GM19395 (cell line): ENCODE measurements around the gene GPR176.

ENCODE experiments used
- ATAC-seq: cut with Tn5 transposase; IDR thresholded peaks from one replicate; pipeline ENCODE4 v1.9.1; 2021; ENCODE audit warnings: mild to moderate bottlenecking, moderate library complexity; ENCODE audit not compliant: unreplicated experiment

The GPR176 gene

GRCh38 chr15:39860200-39860599 lies 59.9 kb downstream of the GPR176 start:
- no peak for ATAC-seq

- ATAC-seq = no peak
These were observed 60.4 kb downstream of the GPR176 start for GRCh38 chr15:39859636-39860035.

- ATAC-seq = no peak
These were observed 62.9 kb downstream of the GPR176 start for GRCh38 chr15:39857132-39857531.

GRCh38 chr15:39856357-39856756 lies 63.7 kb downstream of the GPR176 start:
- no peak for ATAC-seq

- no peak for ATAC-seq
These were observed 64.7 kb downstream of the GPR176 start for GRCh38 chr15:39855400-39855799.

- ATAC-seq = no peak
These were observed 65.9 kb downstream of the GPR176 start for GRCh38 chr15:39854161-39854560.

- no peak for ATAC-seq
These were observed 67.8 kb downstream of the GPR176 start for GRCh38 chr15:39852250-39852649.

GRCh38 chr15:39851500-39852092 lies 68.5 kb downstream of the GPR176 start:
- ATAC-seq = no peak

GRCh38 chr15:39850436-39850835 lies 69.6 kb downstream of the GPR176 start:
- ATAC-seq = no peak

GRCh38 chr15:39846108-39846507 lies 74.0 kb downstream of the GPR176 start:
- no peak for ATAC-seq

- no peak for ATAC-seq
These were observed 74.5 kb downstream of the GPR176 start for GRCh38 chr15:39845582-39845981.

- ATAC-seq = no peak
These were observed 76.5 kb downstream of the GPR176 start for GRCh38 chr15:39843565-39843964.

GRCh38 chr15:39837454-39837853 lies 82.6 kb downstream of the GPR176 start:
- no peak for ATAC-seq

GRCh38 chr15:39835550-39835949 lies 84.5 kb downstream of the GPR176 start:
- no peak for ATAC-seq

- no peak for ATAC-seq
These were observed 85.8 kb downstream of the GPR176 start for GRCh38 chr15:39834256-39834655.

- ATAC-seq = no peak
These were observed 86.5 kb downstream of the GPR176 start for GRCh38 chr15:39833515-39833981.

GRCh38 chr15:39830166-39830565 lies 89.9 kb downstream of the GPR176 start:
- ATAC-seq = no peak

GRCh38 chr15:39828374-39828931 lies 91.6 kb downstream of the GPR176 start:
- no peak for ATAC-seq

- ATAC-seq = no peak
These were observed 93.1 kb downstream of the GPR176 start for GRCh38 chr15:39826975-39827374.

GRCh38 chr15:39823634-39824033 lies 96.4 kb downstream of the GPR176 start:
- no peak for ATAC-seq

- no peak for ATAC-seq
These were observed 99.9 kb downstream of the GPR176 start for GRCh38 chr15:39820050-39820602.

- no peak for ATAC-seq
These were observed 100.5 kb downstream of the GPR176 start for GRCh38 chr15:39819533-39819932.

- no peak for ATAC-seq
These were observed 102.2 kb downstream of the GPR176 start for GRCh38 chr15:39817892-39818291.
